BLaER1 (cell line): ENCODE data around the gene NUDT21.

ENCODE experiments used
- H3K27ac ChIP-seq: shearing (Covaris generic); formaldehyde crosslinking; 2 replicates; pipeline ENCODE4 v1.8.1; 2022
- H3K27me3 ChIP-seq: shearing (Covaris generic); formaldehyde crosslinking; 2 replicates; pipeline ENCODE4 v1.8.1; 2022
- H3K36me3 ChIP-seq: shearing (Covaris generic); formaldehyde crosslinking; 2 replicates; pipeline ENCODE4 v1.8.1; 2022
- H3K4me1 ChIP-seq: shearing (Covaris generic); formaldehyde crosslinking; 2 replicates; pipeline ENCODE4 v1.8.1; 2022
- H3K4me2 ChIP-seq: shearing (Covaris generic); formaldehyde crosslinking; 2 replicates; pipeline ENCODE4 v1.8.1; 2022
- H3K4me3 ChIP-seq: shearing (Covaris generic); formaldehyde crosslinking; 2 replicates; pipeline ENCODE4 v1.8.1; 2022
- H3K9ac ChIP-seq: shearing (Covaris generic); formaldehyde crosslinking; 2 replicates; pipeline ENCODE4 v1.8.1; 2022
- H3K9me3 ChIP-seq: shearing (Covaris generic); formaldehyde crosslinking; 2 replicates; pipeline ENCODE4 v1.8.1; 2022
- H4K20me1 ChIP-seq: shearing (Covaris generic); formaldehyde crosslinking; 2 replicates; pipeline ENCODE4 v1.8.1; 2022
- Cebpa-rat ChIP-seq: shearing (Covaris generic); IDR thresholded peaks from 2 replicates; pipeline ENCODE4 v1.8.1; 2022

The NUDT21 gene

GRCh38 chr16:56436258-56436657 lies 14.9 kb downstream of the NUDT21 start:
- Histone ChIP-seq H3K36me3 (peaks cover 94% of the 10 kb centered on the region), H3K4me3 (no peak overlapping the region), H4K20me1 (peaks cover 39% of the 10 kb centered on the region; the same call in 1 of the 2 replicates), H3K4me1 (peaks cover 10% of the 10 kb centered on the region), H3K27me3 (no peaks in the 10 kb centered on the region), H3K4me2 (no peak overlapping the region), H3K9me3 (no peaks in the 10 kb centered on the region), H3K27ac (no peak overlapping the region), H3K9ac (no peak overlapping the region)
- TF ChIP-seq Cebpa-rat: no peak

- Histone ChIP-seq H3K27me3 (no peaks in the 10 kb centered on the region), H4K20me1 (peaks cover 22% of the 10 kb centered on the region), H3K4me1 (peaks cover 33% of the 10 kb centered on the region), H3K4me3 (no peak overlapping the region), H3K9me3 (no peaks in the 10 kb centered on the region), H3K9ac (no peak overlapping the region), H3K36me3 (peaks cover 35% of the 10 kb centered on the region), H3K4me2 (no peak overlapping the region), H3K27ac (no peak overlapping the region)
- no peak for TF ChIP-seq Cebpa-rat
These were observed 23.0 kb downstream of the NUDT21 start for GRCh38 chr16:56428091-56428490.

- Histone ChIP-seq H3K9ac (no peak overlapping the region), H3K36me3 (peaks cover 20% of the 10 kb centered on the region; the same call in 1 of the 2 replicates), H3K4me1 (peaks cover 41% of the 10 kb centered on the region), H3K27me3 (no peaks in the 10 kb centered on the region), H3K9me3 (no peaks in the 10 kb centered on the region), H3K4me3 (no peak overlapping the region), H4K20me1 (peaks cover 38% of the 10 kb centered on the region), H3K4me2 (no peak overlapping the region), H3K27ac (no peak overlapping the region)
- no peak for TF ChIP-seq Cebpa-rat
These were observed 24.5 kb downstream of the NUDT21 start for GRCh38 chr16:56426585-56426984.

- Histone ChIP-seq H3K4me2 (peak within 1 kb of the TSS; percentile 96), H3K27ac (peak within 1 kb of the TSS; percentile 89), H4K20me1 (peaks cover 49% of the 10 kb centered on the region), H3K4me1 (peaks cover 41% of the 10 kb centered on the region), H3K4me3 (peak within 1 kb of the TSS; percentile 98), H3K27me3 (no peaks in the 10 kb centered on the region), H3K9ac (peak within 1 kb of the TSS; percentile 91), H3K9me3 (no peaks in the 10 kb centered on the region), H3K36me3 (peaks cover 11% of the 10 kb centered on the region; the same call in 1 of the 2 replicates)
- TF ChIP-seq Cebpa-rat: no peak
These were observed 25.7 kb downstream of the NUDT21 start, which contains the start of gene AMFR for GRCh38 chr16:56425439-56425832. TSS of gene AMFR (minus strand) at chr16:56425545. CDS start at chr16:56425327, 218 bp downstream.

DNA sequence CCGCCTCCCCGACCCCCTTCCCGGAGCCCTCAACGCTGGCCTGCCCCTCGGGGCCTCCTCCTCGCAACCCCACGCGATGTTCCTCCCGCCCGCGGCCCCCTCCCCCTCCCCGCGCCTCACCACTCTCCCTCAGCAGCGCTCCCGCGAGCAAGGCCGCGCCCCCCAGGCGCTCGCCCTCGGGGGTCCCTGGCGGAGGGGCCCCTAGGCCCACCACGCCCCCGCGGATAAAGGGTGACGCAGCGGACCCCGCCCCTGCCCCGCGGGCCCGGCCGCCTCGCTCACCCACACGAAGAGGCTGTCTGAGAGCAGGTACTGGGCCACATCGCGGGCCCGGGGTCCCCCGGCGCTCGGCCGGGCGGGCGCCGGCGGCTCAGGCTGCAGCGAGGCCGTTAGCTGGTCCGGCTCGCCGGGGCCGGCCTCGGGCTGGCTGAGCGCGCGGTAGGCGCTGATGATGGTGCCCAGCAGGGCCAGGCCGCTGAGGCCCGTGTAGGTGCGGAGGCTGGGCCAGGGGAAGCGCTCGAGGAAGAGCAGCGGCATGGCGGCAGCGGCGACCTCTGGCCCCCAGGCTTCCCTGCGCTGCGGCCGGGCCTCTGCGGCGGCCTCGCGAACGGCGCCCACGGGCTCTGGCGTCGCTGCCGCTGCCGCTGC lies 26.2 kb downstream of the NUDT21 start:
- no peak for TF ChIP-seq Cebpa-rat
- Histone ChIP-seq H3K9me3 (no peaks in the 10 kb centered on the region), H3K27ac (peak overlapping the region; percentile 89), H3K4me3 (peak overlapping the region; percentile 98), H3K36me3 (peaks cover 8% of the 10 kb centered on the region; the same call in 1 of the 2 replicates), H4K20me1 (peaks cover 54% of the 10 kb centered on the region), H3K9ac (peak overlapping the region; percentile 91), H3K4me1 (peaks cover 41% of the 10 kb centered on the region), H3K4me2 (peak overlapping the region; percentile 96), H3K27me3 (no peaks in the 10 kb centered on the region)

DNA sequence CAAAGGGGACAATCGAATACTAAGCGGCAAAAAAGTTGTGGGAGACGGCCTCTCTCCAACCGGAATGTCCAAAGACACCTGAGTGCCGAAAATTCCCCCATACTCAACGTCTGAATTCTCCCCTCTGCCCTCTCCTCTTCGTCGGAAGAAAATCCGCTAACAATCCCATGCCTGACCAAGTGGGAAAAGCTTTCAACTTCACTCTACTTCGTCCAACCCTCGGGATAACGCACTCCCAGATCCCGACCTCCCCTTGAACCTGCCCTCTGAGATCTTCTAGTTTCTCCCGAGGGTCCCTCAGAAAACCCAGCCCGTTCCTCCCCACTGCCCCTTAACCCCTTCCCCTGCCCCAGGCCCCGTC lies 26.7 kb downstream of the NUDT21 start:
- Histone ChIP-seq H3K9ac (peak overlapping the region; percentile 91), H3K9me3 (no peaks in the 10 kb centered on the region), H3K4me2 (peak overlapping the region; percentile 96), H4K20me1 (peaks cover 60% of the 10 kb centered on the region), H3K27ac (peak overlapping the region; percentile 89), H3K36me3 (peaks cover 4% of the 10 kb centered on the region; the same call in 1 of the 2 replicates), H3K4me1 (peaks cover 41% of the 10 kb centered on the region), H3K4me3 (peak overlapping the region; percentile 98), H3K27me3 (no peaks in the 10 kb centered on the region)
- no peak for TF ChIP-seq Cebpa-rat

DNA sequence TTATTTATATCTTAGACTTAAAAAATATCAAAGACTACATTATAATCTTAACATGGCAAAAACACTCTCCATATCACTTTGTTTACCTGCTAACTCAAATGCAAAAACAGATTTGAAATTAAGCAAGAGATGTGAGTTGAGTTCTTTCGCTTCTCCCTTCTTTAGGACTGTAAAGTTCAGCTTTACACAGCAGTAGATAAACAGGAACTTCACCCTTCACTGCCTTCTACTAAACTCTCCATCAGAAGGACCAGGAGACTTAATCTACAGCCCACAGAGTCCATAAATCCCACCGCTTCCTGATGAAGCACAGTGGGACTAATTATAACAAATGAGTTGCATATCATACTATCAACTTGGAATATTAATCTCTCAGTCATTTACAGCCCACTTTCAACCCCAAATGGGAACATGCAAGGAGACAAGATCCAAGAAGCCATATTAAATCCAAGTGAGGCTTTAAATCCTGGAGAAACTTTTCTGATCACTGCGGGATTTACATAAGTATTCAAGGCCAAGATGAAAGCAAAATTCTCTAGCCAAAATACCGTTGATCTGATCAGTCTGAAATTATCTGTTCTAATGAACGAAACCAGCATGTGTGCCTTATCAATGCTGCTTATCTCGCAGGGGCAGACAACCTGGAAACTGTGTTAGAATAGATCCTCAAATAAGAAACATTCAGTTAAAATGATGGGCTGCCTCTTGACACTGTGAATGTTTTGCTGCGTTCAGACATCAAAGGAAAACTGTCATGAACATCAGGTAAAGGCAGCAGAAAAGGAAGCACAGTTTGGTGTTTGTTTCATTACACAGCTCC lies 27.3 kb downstream of the NUDT21 start:
- Histone ChIP-seq H3K4me1 (peaks cover 41% of the 10 kb centered on the region), H3K36me3 (peaks cover 2% of the 10 kb centered on the region; the same call in 1 of the 2 replicates), H3K9ac (peak overlapping the region; percentile 91), H3K9me3 (no peaks in the 10 kb centered on the region), H3K4me3 (peak overlapping the region; percentile 98), H4K20me1 (peaks cover 65% of the 10 kb centered on the region), H3K4me2 (peak overlapping the region; percentile 96), H3K27ac (peak overlapping the region; percentile 89), H3K27me3 (no peaks in the 10 kb centered on the region)
- no peak for TF ChIP-seq Cebpa-rat

DNA sequence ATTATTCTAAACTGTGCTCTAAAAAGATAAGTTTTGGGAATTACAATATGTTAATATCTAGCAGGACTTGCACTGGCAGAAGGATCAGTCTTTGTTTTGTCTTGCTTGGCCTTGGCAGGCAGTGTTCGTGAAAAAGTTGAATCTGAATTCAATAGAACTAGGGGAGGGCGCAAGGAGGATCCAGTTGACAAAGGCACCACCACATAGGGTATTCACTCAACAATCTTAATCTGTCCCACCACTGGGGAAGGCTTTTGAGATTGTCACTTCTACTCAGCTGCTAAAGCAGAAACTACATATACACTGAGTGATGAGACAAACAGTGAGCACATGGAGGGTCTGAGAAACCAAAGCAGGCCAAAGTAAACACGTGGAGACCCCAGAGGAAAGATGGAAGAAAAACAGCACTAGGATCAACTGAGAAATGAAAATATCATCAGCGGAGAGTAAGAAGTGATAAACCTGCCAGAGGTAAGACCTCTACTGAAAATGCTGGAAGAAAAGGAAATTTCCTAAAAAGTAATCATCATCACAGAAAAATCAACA lies 28.2 kb downstream of the NUDT21 start:
- H3K9ac ChIP-seq: peak overlapping the region; percentile 28; the same call in 1 of the 2 replicates
- peaks cover 70% of the 10 kb centered on the region for H4K20me1 ChIP-seq
- no peak for TF ChIP-seq Cebpa-rat
- no peaks in the 10 kb centered on the region for H3K9me3 ChIP-seq
- H3K4me3 ChIP-seq: peak overlapping the region; percentile 98; the same call in 1 of the 2 replicates
- no peaks in the 10 kb centered on the region for H3K27me3 ChIP-seq
- 0 out of 2 replicates have a peak overlapping the region, but pooled peaks have one; percentile 23 for H3K27ac ChIP-seq
- no peaks in the 10 kb centered on the region for H3K36me3 ChIP-seq
- peak overlapping the region; percentile 96 for H3K4me2 ChIP-seq
- H3K4me1 ChIP-seq: peaks cover 41% of the 10 kb centered on the region

- Histone ChIP-seq H3K27me3 (no peaks in the 10 kb centered on the region), H3K4me3 (no peak overlapping the region), H4K20me1 (peaks cover 74% of the 10 kb centered on the region), H3K4me2 (peak overlapping the region; percentile 96), H3K36me3 (no peaks in the 10 kb centered on the region), H3K27ac (0 out of 2 replicates have a peak overlapping the region, but pooled peaks have one; percentile 2), H3K4me1 (peaks cover 41% of the 10 kb centered on the region), H3K9me3 (no peaks in the 10 kb centered on the region), H3K9ac (no peak overlapping the region)
- no peak for TF ChIP-seq Cebpa-rat
These were observed 29.0 kb downstream of the NUDT21 start for GRCh38 chr16:56421976-56422669.
